ENCODE data around the gene ZFYVE28.

DNA sequence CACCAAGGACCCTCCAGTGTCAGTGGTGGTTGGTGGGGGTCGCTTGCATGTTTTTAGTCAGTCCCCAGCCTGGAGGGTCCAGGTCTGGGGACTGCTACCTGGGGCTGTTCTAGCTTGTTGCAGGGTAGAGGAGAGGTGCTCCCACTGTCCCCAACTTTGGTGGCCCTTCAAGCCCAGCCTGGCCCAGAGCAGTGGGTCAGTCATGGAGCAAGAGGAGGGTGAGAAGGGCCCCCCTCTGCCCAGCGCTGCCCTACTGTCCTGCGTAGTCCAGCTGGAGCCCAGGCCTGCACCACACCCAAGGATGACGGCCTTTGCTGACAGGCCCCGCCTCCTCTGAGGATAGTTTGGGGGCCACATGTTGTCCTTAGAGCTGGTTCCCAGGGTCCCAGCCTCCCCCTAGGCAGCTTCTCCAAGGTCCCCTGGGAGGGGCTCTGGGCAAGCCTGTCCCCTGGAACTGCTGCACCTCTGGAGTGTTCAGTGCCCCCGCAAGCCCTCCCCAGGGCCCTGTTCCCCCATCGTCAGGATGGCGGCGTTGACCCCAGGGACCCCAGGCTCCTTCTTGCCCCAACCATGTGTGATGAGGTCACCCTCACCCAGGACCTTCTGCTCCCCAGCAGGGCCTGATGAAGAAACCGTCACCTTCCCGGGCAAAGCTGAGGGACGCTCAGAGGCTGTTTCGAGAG lies 7.1 kb upstream of the ZFYVE28 start:
- TF ChIP-seq, protein P1, sequence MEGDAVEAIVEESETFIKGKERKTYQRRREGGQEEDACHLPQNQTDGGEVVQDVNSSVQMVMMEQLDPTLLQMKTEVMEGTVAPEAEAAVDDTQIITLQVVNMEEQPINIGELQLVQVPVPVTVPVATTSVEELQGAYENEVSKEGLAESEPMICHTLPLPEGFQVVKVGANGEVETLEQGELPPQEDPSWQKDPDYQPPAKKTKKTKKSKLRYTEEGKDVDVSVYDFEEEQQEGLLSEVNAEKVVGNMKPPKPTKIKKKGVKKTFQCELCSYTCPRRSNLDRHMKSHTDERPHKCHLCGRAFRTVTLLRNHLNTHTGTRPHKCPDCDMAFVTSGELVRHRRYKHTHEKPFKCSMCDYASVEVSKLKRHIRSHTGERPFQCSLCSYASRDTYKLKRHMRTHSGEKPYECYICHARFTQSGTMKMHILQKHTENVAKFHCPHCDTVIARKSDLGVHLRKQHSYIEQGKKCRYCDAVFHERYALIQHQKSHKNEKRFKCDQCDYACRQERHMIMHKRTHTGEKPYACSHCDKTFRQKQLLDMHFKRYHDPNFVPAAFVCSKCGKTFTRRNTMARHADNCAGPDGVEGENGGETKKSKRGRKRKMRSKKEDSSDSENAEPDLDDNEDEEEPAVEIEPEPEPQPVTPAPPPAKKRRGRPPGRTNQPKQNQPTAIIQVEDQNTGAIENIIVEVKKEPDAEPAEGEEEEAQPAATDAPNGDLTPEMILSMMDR (IDR thresholded peaks at IDR 0.05): no peak
- no peak for TF ChIP-seq POLR2A (IDR thresholded peaks at IDR 0.05)
